ENCODE results near the gene PSME3IP1.

DNA sequence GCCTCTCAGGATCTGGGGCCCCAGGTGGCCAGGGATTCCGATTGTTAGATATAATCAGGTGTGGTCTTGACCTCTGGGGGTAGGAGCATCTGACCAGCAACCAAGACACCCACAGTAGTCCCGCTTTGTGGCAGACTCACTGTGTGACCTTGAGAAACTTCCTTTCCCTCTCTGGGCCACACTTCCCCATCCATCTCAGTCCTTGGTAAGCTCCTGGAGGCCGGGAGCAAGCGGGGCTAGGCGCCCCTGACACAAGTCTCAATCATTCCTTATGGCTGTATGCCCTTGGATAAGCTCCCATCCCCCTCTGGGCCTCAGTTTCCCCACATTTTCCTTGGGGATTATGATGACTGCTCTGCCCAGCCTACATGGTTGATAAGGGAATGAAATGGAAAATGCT lies 72.2 kb downstream of the PSME3IP1 start:
- TF ChIP-seq POLR2A (IDR thresholded peaks at IDR 0.05), result no peak
- TF ChIP-seq, protein P1, sequence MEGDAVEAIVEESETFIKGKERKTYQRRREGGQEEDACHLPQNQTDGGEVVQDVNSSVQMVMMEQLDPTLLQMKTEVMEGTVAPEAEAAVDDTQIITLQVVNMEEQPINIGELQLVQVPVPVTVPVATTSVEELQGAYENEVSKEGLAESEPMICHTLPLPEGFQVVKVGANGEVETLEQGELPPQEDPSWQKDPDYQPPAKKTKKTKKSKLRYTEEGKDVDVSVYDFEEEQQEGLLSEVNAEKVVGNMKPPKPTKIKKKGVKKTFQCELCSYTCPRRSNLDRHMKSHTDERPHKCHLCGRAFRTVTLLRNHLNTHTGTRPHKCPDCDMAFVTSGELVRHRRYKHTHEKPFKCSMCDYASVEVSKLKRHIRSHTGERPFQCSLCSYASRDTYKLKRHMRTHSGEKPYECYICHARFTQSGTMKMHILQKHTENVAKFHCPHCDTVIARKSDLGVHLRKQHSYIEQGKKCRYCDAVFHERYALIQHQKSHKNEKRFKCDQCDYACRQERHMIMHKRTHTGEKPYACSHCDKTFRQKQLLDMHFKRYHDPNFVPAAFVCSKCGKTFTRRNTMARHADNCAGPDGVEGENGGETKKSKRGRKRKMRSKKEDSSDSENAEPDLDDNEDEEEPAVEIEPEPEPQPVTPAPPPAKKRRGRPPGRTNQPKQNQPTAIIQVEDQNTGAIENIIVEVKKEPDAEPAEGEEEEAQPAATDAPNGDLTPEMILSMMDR (IDR thresholded peaks at IDR 0.05), result no peak

Measured in adrenal gland (tissue), 5 donors.